Central memory CD4-positive, alpha-beta T cell (primary cell): Measurements from ENCODE around the gene UCK2.
A peak's percentile ranks its signal among the peaks of the same experiment; 100 is the strongest.
"Not testable (repeated sequence)": the region's sequence is repeated elsewhere in the genome, so short reads cannot be mapped to it uniquely, and the experiment has no call there.

ENCODE experiments used
- DNase-seq: peaks from one replicate; pipeline ENCODE4 v3.0.0; 2022
- total RNA-seq, 3 experiments: gene quantifications; one replicate each; lab custom pipeline; 2026; lab: John Stamatoyannopoulos, UW

Gene UCK2
- total RNA-seq, result 0.96 to 99.3 (median 7.1) reads per million in 3 experiments

GRCh38 chr1:165827268-165828102 lies at the start of gene UCK2:
Gene UCK2 (plus strand): TSS chr1:165827614. CDS start chr1:165827834, 220 bp downstream.
- DNase-seq, result peak; percentile 33

DNA sequence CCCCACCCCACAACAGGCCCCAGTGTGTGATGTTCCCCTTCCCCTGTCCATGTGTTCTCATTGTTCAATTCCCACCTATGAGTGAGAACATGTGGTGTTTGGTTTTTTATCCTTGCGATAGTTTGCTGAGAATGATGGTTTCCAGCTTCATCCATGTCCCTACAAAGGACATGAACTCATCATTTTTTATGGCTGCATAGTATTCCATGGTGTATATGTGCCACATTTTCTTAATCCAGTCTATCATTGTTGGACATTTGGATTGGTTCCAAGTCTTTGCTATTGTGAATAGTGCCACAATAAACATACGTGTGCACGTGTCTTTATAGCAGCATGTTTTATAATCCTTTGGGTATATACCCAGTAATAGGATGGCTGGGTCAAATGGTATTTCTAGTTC lies 49.2 kb upstream of the UCK2 start:
- DNase-seq, result not testable (repeated sequence)

DNA sequence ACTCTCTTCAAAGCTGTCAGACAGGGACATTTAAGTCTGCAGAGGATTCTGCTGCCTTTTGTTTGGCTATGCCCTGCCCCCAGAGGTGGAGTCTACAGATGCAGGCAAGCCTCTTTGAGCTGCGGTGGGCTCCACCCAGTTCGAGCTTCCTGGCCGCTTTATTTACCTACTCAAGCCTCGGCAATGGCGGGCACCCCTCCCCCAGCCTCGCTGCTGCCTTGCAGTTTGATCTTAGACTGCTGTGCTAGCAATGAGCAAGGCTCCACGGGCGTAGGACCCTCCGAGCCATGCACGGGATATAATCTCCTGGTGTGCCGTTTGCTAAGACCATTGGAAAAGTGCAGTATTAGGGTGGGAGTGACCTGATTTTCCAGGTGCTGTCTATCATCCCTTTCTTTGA lies 43.9 kb upstream of the UCK2 start:
- DNase-seq, result not testable (repeated sequence)

- DNase-seq, result no peak
Observed at GRCh38 chr1:165787741-165788140, 39.7 kb upstream of the UCK2 start.

DNA sequence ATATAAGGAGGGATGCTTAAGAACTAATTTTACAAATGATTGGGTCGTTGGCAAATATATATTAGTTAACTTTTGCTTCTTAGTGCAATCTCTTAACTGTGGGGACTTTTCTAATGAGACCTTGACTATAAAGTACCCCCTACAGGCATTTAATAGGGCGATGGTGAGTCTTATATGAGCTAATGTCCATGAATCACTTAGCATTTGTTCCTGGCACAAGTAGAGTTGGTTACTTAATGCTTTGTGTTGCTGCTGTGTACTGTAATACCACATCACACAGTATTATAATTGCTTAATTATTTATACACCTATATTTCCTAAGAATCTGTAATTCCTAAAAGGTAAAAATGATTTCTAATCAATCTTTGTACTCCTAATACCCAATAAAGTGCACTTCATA lies 33.5 kb upstream of the UCK2 start:
- DNase-seq, result no peak

DNA sequence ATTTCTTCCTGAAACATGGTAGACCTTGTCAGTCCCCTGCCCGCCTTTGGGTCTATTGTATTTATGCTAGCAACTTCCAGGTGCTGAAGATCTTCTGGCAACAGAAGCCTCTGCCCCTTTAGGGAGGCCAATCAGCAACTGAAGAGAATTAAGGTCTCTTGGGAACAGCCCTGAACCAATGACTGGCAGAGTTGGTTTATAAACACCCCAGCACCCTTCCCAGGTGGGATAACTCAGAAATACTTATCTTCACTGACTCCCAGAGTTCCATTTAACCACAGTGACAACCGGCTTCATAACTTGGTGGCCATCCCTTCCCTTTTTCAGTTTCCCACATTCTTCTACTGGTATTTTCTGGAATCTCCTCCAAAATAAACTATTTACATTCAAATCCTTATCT lies 31.5 kb upstream of the UCK2 start:
- DNase-seq, result no peak

GRCh38 chr1:165799387-165799786 lies 28.0 kb upstream of the UCK2 start:
- DNase-seq, result no peak

DNA sequence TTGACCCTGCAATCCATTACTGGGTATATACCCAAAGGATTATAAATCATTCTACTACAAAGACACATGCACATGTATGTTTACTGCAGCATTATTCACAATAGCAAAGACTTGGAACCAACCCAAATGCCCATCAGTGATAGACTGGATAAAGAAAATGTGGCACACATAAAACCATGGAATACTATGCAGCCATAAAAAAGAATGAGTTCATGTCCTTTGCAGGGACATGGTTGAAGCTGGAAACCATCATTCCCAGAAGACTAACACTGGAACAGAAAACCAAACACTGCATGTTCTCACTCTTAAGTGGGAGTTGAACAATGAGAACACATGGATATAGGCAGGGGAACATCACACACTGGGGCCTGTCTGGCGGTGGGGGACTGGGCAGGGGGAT lies 22.9 kb upstream of the UCK2 start:
- not testable (repeated sequence) for DNase-seq

DNA sequence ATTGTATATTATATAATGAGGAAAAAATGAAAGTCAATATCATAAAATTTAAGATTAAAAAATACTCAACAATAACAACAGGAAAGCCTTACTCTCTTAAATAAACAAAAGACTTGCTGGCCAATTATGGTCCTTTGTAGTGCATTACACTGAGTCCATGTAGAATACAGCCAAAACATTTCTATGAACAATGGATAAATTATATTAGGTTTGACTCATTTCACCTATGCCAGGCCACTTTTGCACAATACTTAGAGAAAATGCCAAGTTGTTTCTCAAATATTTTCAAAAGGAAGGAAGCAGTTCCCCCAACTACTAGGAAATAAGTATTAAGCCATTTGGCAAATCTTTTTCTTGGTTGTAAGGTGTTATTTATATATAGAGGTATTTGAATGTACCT lies 19.8 kb upstream of the UCK2 start:
- DNase-seq, result no peak

GRCh38 chr1:165815725-165816124 lies 11.7 kb upstream of the UCK2 start:
- no peak for DNase-seq

- no peak for DNase-seq
Observed at GRCh38 chr1:165816157-165816556, 11.3 kb upstream of the UCK2 start.

DNA sequence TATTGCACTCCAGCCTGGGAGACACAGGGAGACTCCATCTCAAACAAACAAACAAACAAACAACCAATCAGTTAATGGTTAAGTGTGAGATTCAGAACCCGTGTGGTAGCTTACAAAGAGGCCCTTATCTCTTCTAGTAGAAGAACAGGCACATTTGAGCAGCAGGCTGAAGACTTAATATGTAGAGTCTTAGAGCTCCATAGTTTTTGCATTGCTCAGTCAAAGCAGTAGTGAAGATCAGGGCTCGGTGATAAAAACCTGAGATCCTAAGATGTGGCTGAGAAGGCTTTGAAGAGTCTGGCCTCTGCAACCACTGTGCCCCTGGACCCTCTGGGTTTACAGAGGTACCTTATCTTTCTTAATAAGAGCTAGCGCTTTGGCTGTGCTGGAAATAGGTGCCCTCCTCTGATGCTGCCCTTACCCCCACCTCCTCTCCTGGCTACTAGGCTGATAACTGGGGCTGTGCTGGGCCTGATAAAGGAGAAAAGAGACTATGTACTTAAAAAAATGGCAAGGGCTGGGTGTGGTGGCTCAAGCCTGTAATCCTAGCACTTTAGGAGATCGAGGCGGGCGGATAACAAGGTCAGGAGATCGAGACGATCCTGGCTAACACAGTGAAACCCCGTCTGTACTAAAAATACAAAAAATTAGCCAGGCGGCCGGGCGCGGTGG lies 10.5 kb upstream of the UCK2 start:
- no peak for DNase-seq

DNA sequence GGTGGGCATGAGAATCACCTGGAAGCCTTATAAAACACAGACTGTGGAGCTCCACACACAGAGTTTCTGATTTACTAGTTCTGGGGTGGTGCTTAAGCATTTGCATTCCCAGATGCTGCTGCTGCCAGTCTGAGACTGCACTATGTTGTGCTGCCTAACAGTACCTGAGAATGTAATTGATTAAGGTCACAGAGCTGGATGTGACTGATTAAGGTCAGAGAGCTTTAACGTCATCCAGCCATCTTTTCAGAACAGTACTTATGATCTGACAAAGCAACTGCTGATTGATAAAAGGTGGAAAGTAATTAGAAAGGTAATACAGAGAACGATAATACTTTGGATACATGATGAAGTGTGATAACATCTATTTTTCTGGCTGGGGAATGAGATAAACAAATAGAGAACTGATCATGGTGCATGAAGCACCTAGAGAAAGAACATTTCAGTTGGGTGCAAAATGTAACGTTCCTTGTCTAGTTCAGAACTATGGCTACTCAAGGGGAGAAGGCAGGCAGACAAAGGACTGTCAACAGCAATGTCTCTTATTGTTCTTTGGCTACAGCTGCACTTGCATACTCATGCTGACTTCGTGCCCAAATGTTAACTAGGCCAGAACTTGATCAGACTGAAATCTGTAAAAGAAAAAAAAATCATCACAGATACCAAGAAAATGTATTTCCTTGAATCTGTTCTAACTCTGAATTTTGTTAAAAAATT lies 3.7 kb upstream of the UCK2 start:
- DNase-seq, result no peak

GRCh38 chr1:165824269-165824643 lies 3.2 kb upstream of the UCK2 start:
- DNase-seq, result no peak

DNA sequence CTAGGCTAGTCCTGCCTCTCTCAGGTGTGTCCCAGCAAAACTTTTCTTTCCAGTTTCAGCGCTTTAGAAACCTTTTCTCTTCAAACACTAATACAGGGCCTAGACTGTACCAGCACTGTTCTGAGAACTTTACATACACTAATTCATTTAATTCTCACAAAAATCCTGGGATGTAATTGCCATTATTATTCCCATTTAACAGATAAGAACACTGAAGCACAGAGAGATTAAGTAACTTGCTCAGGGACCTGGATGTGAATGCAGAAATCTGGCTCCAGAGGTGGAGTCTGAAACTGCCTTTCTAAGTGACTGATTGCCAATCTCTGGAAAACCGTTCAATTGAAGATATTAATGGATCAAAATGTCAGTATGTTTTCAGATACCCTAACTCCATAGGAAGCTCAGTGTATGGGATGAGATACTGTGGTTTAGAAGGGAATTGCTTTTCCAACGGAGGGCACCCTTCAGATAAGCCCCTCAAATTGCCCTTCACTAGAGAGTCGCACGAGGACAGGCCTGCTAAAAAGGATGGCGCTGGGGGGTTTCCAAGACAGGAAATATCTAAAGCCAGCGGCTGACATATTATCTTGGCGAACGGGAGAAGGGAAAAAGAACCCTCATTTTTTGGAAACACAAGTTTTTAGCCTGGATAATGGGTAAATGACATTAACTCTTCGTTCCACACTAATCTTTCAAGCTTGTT lies 698 bp upstream of the UCK2 start:
- no peak for DNase-seq

- peak; percentile 32 for DNase-seq
Observed at GRCh38 chr1:165828103-165828668, 772 bp downstream of the UCK2 start.

DNA sequence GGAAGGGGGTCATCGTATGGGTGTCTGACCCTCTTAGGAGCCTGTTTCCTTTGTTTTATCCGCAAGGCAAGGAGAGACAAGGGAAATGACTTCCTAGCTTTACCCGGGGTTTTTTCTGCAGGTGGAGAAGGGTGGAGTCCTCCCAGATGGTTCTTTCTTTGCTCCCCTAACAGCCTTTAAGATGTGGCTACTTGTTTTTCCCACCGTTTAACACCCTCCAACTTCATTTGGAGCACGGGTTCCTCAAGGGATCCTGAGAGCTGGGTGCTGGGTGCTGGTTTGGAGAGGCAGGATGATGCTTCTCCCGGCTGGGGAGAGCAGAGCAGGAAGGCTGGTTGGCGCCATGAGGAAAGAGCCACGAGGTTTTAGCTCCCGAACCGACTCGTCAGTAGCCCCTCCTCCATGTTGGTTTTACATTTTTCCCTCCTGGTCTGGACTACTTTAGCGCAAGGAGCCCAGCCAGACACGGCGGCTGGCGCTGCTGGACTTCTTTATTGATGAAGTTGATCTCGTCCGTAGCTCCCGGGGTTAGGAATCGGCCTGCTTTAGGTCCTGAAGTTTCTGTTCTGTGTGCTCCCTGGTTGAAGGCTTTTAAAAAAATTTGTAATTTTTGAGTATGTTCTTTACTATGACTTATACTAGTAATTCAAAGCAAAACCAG lies 1.4 kb downstream of the UCK2 start:
- DNase-seq, result no peak

- DNase-seq, result no peak
Observed at GRCh38 chr1:165829888-165830287, 2.5 kb downstream of the UCK2 start.

DNA sequence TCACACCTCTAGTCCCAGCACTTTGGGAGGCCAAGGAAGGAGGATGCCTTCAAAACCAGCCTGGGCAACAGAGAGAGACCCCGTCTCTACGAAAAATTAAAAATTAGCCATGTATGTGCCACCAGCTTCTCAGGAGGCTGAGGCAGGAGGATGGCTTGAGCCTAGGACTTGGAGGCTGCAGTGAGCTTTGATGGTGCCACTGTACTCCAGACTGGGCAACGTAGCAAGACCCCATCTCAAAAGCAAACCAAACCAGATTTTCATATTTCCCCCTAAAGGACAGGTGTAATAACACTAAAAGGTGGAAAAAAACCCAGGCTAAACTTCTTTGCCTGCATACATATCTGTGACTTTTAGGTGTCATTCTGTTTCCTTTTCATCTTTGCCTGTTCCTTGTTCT lies 3.7 kb downstream of the UCK2 start:
- DNase-seq, result no peak

DNA sequence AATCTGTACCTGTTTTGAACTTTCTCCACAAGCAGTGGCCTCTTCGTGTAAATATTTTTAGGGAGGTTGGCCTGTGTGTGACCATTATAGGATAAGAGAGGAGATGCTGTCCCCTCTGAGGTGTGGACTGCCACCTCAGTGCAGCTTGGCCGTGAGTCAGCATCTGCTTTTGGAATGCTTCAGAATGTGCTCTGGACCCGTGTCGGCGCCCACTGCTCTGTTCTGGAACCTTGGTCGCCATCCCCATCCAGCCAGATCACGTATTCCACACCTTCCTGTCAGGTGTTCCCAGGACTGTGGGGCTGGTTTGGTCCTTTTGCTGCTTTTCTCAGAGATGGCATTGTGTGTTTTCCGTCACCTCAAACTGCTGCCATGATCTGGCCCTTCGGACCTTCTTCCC lies 5.5 kb downstream of the UCK2 start:
- DNase-seq, result no peak

DNA sequence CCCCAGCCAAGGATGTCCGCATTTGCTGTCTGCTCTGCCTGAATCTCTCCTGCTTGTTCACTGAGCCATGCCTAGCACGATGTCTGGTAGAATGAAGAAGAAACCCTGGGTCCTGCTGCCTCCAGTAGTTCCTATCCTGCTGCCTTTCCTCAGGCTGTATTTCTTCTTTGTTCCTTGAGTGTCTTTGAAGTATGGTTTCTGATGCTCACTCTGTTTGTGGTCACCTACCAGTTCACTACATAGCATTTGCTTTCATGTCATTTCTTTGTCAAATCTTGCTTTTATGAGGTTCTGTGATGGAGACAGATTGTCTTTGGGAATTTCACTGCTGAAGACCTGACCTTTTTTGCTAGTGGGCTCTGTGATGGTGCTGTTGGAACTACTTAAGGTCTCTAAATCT lies 5.9 kb downstream of the UCK2 start:
- DNase-seq, result no peak

- no peak for DNase-seq
Observed at GRCh38 chr1:165834229-165834628, 6.8 kb downstream of the UCK2 start.
